ENCODE data around the gene CLOCK.

CLOCK gene

DNA sequence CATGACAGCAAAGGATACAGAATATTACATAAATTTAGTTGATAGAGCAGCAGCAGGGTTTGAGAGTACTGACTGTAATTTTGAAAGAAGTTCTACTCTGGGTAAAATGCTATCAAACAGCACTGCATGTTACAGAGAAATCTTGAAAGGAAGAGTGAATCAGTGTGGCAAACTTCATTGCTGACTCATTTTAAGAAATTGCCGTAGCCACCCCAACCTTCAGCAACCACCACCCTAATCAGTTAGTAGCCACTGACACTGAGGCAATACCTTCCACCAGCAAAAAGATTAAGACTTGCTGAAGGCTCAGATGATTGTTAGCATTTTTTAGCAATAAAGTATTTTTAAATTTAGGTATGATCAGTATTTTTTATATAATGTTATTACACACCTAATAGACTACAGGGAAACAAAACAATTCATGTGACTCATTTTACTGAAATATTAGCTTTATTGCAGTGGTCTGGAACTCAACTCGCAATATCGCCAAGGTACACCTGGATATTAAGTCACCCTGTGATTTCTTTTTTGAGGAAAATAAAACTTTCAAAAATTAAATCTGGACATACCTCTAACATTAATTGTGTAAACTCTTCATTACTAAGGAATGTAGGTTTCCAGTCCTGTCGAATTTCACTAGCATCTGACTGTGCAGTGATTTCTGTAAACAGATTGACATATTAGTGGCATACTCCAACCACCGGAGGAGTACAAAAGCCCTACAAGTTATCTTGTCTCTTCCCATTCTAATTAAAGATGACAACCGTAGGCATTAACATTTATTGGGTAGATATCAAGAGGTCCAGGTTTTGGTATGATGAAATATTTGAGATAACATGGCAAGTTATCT, 71.1 kb downstream of the CLOCK start:
- DNase-seq = no peak

DNA sequence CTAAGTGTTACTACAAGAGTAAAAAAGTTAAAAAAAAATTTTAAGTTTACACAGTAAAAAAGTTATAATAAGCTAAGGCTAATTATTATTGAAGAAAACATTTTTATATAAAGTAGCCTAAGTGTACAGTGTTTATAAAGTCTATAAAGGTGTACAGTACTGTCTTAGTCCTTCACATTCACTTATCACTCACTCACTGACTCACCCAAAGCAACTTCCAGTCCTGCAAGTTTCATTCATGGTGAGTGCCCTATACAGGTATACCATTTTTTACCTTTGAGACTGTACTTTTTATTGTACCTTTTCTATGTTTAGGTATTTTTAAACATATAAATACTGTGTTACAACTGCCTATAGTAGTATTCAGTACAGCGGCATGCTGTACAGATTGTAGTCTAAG, 76.7 kb downstream of the CLOCK start:
- no peak for DNase-seq

DNA sequence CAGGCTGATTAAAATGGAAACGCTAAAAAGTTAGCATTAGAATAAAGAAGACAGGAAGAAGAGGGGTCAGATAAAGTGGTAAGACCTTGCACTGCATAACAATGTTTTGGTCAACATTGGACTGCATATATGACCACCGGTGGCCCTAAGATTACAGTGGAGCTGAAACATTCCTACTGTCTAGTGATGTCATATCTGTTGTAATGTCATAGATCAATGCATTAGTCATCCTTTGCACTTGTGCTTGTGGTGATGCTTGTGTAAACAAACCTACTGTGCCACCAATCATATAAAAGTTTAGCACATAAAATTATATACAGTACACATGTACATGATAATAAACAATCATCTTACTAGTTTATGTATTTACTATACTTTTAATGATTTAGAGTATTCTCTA, 78.0 kb downstream of the CLOCK start:
- no peak for DNase-seq

DNA sequence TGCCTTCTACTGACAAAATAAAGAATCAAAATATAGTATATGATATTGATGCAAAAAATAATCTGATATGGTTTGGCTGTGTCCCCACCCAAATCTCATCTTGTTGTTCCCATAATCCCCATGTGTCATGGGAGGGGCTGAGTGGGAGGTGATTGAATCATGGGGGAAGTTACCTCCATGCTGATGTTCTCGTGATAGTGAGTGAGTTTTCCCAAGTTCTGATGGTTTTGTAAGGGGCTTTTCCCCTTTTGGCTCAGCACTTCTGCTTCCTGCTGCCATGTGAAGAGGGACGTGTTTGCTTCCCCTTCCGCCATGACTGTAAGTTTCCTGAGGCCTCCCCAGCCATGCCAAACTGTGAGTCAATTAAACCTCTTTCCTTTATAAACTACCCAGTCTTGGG, 80.7 kb downstream of the CLOCK start:
- DNase-seq = no peak

DNA sequence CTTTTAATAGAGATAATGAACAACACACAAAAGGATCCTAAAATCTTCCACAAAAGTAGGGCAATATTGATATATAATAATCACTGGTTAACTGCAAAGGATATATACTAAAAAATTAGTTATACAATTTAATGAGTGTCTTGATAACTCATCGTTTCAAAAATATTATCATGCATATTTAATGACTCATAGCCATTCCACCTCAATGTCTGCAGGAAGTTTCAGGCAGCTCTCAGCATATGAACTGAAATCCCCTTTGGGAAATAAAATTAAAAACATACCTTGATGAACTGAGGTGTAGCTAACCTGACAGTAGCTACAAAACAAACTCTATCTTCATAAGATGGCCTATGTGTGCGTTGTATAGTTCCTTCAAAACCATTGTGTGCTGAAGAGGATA, 88.1 kb downstream of the CLOCK start:
- no peak for DNase-seq

DNA sequence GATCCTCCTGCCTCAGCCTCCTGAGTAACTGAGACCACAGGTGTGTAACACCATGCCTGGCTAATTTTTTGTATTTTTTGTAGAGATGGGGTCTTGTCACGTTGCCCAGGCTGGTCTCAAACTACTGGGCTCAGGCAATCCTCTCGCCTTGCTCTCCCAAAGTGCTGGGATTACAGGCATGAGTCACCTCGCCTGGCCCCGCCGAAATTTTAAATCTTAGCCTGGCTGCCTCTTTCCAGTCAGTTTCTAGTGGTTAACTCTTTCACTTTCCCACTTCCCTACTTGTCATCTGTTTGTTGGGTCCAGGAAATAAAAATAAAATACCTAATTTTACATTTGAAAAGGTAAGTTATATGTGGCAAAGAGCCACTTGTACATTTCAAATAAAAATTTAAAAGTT, 88.5 kb downstream of the CLOCK start:
- DNase-seq = no peak

DNA sequence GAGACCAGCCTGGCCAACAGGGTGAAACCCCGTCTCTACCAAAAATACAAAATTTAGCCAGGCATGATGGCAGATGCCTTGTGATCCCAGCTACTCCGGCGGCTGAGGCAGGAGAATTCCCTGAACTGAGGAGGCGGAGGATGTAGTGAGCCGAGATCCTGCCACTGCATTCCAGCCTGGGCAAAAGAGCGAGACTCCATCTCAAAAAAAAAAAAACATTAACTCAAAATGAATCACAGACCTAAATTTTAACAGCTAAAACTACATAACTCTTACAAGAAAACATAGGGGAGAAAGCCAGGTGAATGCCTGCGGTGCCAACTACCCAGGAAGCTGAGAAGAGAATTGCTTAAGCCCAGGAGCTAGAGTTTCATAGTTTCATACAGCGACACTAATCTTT, 96.1 kb downstream of the CLOCK start:
- no peak for DNase-seq

DNA sequence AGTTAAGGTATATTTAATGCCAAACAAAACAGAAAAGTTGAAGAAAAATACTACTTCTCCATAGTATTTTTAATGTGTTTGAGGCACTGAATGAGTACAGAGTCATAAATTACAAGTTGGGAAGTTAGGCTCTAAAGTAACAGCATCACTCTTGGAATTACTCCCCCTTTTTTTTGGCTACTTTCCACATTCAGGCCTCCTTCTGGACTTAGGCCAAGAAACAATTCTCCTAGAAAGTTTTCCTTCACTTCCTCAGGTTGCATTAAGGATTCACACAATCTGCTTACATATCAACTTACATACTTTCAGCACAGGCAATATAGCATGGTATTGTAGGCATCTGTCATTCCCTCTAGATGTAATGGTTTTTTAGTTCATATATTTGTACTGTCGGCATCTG, 98.9 kb downstream of the CLOCK start:
- DNase-seq = no peak

DNA sequence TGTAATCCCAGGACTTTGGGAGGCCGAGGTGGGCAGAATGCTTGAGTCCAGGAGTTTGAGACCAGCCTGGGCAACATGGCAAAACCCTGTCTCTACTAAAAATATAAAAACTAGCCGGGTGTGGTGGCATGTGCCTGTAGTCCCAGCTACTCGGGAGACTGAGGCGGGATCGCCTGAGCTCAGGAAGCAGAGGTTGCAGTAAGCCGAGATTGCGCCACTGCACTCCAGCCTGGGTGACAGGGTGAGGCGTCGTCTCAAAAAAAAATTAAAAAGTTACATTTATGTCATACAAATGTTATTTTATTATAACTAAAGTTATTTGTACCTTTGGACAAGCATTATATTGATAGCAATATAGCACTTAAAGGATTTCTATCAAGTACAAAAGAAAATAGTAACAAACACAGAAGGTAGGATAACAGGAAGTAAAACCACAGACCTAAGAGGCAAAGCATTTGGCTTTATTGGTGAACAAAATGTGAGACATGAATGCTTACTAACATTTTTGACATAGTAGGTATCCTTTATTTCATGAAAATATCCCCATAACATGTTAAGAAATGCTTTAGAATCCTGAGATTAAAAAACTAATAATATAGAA, 99.5 kb downstream of the CLOCK start:
- DNase-seq = no peak

DNA sequence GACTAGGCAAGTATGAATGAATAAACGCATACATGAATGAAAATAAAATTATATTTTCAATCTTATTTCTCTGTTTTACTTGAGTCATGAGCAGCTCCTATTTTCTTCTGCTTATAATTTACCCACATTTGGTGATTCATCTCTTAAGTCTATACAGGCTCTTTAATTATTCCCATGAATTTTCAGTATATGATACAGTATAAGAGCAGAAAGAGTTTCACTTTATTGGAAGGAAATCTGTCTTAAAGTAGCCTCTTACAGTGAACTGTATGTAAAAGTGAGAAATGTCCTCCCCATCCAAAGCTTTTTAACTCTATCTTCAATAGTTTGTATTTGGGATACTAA, 100.2 kb downstream of the CLOCK start:
- no peak for DNase-seq

DNA sequence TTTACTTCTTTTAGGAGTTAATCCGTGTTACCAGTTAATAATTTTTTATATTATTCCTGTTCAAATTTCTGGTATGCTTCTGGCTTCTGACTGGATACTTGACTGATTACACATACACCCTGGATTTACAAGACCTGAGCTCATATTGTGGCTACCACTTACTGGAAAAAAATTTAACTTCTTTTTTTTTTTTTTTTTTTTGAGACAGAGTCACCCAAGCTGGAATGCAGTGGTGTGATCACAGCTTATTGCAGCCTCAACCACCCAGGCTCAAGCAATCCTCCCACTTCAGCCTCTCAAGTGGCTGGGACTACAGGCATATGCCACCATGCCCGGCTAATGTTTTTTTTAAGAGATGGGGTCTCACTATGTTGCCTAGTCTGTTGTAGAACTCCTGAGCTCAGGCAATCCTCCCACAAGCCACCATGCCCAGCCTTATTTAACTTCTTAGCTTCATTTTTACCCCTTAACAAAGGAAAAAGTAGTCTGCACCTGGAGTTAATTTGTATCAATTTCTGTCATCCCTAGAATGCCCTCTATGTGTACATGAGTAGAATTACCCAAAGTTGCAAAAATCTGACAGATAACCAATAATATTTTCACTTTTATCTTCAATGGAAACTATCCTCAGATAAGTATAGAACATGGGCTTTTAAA, 100.7 kb downstream of the CLOCK start:
- no peak for DNase-seq

DNA sequence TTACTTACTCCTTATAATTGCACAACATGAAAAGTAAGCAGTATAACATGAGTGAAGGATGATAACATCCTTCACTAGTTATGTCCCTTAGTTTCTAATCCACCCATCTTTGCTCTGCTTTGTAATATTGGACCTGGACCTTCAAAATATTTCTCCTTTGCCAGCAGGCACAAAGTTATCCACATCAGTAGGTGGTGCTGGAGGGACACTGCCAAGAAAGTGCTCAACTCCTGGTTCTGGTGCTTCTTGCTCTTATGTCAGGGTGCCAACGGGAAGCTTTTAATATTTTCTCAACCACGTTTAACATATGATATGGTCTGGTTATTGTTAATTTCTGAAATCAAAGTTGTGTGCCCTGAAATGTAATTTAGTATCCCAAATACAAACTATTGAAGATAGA, 101.9 kb downstream of the CLOCK start:
- no peak for DNase-seq

DNA sequence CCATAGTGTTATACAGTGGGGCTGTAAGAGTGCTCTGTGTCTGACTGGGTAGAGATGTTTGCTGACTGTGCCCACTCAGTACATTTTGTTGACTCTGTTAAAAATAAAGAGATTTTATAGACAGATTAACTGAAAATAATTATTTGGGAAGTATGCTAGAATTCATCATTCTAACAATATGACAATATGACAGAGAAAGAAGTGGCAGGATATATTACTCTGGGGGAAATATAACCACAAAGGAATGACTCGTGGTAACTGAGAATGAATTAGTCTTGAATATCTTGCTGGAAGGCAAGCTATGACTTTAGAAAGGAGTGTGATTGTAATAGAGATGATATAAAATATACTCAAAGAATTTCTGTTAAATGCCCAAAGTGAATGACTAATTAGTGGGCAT, 104.2 kb downstream of the CLOCK start:
- DNase-seq = no peak

DNA sequence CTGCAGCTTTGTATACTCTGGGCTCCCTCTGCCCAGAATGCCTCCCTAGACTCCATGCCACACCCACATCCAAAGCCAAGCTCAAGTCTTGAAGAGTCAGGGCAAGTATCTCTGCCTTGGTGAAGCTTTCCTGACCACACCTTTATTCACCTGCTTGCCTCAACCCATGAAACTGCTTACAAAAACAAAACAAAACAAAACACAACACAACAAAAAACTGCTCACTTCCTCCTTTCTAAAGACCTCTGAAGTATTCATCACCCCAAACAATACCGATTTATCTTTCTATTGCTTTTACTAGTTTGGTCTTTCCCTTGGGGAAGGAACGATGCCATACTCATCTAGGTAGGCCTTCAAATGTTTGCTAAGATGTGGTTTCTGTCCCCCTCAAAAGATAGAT, 105.9 kb downstream of the CLOCK start:
- DNase-seq = no peak

DNA sequence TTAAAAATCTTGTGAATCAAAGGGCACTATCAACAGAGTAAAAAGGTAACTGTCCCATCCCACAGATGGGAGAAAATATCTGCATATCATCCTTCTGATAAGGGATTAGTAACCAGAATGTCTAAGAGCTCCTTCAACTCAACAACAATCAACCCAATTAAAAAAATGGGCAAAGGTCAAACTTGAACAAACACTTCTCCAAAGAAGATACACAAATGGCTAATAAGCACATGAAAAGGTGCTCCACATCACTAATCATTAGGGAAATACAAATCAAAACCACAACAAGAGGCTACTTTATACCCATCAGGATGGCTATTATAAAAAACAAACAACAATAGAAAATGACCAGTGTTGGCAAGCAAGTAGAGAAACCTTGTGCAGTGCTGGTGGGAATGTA, 107.7 kb downstream of the CLOCK start:
- no peak for DNase-seq

DNA sequence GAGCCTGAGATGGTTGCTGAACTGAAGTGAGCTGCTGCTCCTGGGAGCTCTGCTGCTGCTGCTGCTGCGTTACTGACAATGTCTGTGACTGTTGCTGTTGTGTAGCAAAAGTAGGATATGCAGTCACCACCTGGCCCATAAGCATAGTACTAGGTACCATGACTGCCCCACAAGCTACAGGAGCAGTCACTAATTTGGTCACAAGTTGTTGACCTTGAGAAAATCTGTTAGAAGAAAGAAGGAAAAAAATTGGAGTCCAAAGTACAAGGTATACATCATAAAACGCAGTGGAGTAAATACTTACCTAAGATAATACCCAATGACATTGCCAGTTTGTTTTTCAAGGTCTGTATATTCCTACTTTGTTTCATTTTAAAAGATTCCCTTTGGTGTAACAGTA, 108.4 kb downstream of the CLOCK start:
- no peak for DNase-seq

DNA sequence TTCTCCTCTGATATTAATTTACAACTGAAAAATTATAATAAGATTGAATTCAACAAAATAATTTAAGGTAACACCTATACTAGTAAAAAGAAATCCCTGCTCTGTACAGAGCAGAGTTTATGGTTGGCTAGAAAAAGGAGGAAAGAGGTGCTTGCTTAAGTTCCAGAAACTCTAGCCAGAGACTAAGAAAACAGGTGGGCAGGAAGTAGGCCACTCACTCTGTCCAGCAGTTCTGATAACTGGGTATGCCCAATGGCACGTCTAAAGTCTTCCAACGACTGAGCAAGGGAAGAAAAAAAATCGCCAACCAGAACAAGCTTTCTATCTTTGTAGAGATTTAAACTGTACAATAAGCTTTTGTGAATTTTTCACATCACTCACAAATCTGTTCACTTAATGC, 108.9 kb downstream of the CLOCK start:
- DNase-seq = no peak

DNA sequence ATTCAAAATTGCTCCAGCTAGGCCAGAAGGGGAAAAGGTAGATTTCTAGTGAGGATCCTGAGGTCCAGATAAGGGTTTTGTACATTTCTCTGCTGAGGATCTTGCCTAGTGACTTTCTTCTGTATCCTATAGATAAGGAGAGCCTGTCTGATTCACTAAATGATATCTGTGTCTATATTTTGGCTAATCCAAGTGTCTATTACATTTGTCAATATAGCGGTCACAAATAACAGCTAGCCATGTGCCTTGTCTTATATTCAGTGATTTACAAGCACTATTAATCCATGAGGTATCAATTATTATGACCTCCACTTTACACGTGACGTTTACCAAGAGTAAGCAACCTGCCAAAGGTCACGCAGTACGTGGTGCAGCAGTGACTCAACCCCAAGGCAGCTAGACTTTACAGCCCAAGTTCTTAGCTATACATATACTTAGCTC, 109.3 kb downstream of the CLOCK start:
- no peak for DNase-seq

DNA sequence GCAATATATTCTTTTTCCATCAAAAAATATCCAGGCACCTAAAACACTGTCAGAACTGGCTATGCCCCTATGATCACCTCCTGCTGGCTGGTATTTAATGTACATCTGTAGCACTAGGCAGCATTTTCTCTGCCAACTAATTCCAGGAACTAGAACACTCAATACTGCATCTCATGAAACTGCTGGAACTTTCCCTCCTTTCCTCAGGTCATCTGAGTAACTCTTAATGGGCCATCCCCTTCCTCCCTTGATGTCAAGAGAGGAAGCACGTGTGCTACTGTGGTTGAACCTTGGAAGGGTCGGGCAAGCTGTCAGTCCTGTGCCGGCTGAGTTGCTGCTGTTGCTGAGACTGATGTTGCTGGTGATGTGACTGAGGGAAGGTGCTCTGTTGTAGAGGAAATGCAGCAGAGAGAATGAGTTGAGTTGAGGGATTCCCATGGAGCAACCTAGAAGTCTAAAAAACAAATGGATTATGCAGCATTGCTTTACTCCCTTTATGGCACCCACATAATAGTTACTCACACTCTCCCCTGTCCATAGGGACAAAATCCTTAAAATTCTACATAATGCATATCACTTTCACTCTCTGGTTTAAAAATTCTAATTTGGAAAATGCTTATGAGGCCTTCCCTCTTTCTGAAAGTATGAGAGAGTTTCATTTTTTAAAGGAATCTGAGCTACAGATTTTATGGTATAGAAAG, 111.4 kb downstream of the CLOCK start:
- DNase-seq = no peak

DNA sequence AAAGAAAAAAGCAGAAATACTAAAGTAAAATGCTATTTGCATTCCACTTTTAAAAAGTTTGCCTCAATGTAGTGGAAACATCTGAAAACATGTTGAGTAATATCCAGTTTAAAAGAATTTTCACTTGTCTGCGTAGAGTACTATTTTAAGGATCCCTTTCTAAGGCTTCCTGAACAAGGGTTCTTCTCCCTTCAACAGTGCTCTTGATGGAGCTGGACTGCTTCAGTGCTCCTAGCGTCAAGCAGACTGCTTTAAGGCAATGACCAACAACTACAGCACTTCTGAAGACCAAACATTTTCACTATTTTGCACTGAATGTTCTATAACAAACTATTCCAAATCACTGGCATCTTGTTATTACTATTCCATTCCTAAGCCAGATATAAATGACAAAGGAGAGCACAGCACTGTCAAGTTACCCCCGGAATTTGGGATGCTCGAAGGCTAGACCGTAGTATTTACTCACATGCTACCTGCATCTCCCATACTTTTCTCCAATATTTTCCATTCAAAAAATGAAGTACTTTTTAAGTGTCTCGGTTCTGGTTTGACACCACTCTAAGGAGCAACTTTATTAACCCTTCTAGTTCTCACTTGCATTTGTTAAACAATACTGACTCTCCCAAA, 114.9 kb downstream of the CLOCK start:
- DNase-seq = no peak

DNA sequence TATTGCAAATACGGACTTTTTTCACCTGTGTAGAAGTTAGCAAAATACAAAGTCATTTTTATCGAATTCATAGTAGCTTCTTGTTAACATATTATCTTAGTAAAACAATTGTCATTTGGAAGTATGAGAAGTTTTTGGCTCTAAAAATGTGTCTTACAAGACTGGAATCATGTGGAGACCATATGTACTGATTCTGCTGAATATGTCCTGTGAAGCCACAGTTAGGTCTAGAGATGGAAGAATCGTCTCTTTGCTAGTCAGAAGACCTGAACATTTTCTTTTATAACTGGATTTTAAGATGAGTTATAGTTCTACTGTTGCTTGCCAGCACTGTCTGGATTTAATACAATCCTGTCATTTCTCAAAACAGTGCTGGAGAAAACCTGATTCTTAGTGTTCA, 121.9 kb downstream of the CLOCK start:
- DNase-seq = no peak

DNA sequence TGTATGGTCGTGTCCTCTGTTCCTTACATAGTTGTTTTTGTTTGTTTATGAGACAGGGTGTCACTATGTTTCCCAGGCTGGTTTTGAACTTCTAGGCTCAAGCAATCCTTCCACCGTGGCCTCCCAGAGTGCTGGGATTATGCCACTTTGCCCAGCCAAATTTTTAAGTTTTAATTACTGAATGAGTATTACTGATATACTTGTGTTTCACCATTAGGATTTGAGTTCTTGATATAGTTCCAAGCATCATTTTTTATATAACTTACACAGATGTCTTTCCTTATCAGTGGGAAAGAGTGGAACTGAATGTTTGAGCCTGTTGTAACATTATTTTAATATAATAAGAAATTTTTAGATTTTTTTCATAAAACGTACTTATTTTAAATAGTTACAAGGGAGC, 130.5 kb downstream of the CLOCK start:
- no peak for DNase-seq

DNA sequence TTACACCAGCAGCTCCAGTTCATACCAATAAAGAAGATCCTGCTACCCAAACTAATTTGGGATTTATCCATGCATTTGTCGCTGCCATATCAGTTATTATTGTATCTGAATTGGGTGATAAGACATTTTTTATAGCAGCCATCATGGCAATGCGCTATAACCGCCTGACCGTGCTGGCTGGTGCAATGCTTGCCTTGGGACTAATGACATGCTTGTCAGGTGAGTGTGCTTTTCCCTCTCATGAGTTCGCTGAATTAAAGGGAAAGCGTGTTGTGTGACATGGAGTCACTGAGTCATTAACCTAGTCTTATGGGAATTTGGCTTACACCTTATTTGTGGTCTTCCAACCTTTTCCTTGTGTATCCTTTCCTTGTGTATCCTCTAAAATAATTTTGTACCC, 135.1 kb downstream of the CLOCK start:
- DNase-seq = peak; percentile 22
